Measurements from ENCODE around the gene CAST.
"Not testable (repeated sequence)": the region's sequence is repeated elsewhere in the genome, so short reads cannot be mapped to it uniquely, and the experiment has no call there.

Gene CAST

DNA sequence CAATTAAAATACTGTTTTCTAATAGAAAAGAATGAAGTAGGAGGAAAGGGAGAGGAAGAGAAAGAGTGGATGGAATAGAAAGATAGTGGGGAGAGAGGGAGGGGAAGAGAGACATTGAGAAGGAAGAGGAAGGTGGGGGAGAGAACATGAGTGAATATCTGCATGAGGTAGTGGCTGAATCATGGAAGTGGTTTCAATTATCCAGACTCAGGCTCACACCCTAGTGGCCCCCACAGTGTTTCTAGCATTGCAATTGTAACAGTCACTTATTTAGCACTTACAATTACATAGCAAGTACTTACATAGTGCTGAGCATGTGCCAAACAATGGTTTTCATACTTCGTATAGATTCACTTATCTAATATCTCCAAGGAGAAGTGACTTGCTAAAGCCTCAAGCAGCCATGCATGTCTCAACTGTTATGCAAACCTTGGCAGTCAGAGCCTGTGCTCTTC lies 72.7 kb downstream of the CAST start:
- Mint-ChIP-seq H3K4me3 (no peak overlapping the region), H3K9me3 (no peaks in the 10 kb centered on the region), H3K27ac (peak overlapping the region; percentile 71), H3K36me3 (peaks cover 14% of the 10 kb centered on the region), H3K27me3 (no peaks in the 10 kb centered on the region), H3K4me1 (peaks cover 16% of the 10 kb centered on the region)

GRCh38 chr5:96736937-96737336 lies 74.8 kb downstream of the CAST start:
- Mint-ChIP-seq H3K4me1 (peaks cover 16% of the 10 kb centered on the region), H3K27ac (no peak overlapping the region), H3K27me3 (no peaks in the 10 kb centered on the region), H3K9me3 (no peaks in the 10 kb centered on the region), H3K4me3 (no peak overlapping the region), H3K36me3 (peaks cover 8% of the 10 kb centered on the region)

- Mint-ChIP-seq H3K27me3 (no peaks in the 10 kb centered on the region), H3K4me1 (peaks cover 12% of the 10 kb centered on the region), H3K36me3 (peaks cover 19% of the 10 kb centered on the region), H3K4me3 (no peak overlapping the region), H3K27ac (no peak overlapping the region), H3K9me3 (no peaks in the 10 kb centered on the region)
Observed at GRCh38 chr5:96741106-96741505, 78.9 kb downstream of the CAST start.

DNA sequence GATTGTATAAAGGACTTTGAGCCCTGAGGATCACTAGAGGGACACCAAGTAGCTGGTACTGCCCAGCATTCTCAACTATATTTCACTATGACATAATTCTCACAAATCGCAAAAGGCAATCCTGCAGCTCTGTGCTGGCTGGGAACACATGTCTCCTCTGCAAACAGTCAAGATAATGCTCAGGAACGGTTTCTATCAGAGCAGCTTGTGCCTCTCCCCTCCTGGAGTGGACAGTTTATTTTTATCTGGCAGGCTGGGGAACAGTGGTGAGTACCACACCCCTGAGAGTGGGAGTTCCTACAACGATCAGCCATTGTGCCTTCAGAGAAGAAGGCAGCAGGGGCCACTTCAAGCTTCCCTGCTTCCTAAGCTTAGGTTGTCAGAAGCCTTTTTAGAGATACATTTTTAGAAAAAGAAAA lies 79.7 kb downstream of the CAST start:
- H3K4me3 Mint-ChIP-seq: no peak overlapping the region
- peaks cover 12% of the 10 kb centered on the region for H3K4me1 Mint-ChIP-seq
- peak overlapping the region; percentile 46 for H3K27ac Mint-ChIP-seq
- peaks cover 17% of the 10 kb centered on the region for H3K36me3 Mint-ChIP-seq
- no peaks in the 10 kb centered on the region for H3K9me3 Mint-ChIP-seq
- H3K27me3 Mint-ChIP-seq: no peaks in the 10 kb centered on the region

GRCh38 chr5:96742538-96742937 lies 80.4 kb downstream of the CAST start:
- peaks cover 16% of the 10 kb centered on the region for H3K36me3 Mint-ChIP-seq
- H3K27ac Mint-ChIP-seq: peak overlapping the region; percentile 92

DNA sequence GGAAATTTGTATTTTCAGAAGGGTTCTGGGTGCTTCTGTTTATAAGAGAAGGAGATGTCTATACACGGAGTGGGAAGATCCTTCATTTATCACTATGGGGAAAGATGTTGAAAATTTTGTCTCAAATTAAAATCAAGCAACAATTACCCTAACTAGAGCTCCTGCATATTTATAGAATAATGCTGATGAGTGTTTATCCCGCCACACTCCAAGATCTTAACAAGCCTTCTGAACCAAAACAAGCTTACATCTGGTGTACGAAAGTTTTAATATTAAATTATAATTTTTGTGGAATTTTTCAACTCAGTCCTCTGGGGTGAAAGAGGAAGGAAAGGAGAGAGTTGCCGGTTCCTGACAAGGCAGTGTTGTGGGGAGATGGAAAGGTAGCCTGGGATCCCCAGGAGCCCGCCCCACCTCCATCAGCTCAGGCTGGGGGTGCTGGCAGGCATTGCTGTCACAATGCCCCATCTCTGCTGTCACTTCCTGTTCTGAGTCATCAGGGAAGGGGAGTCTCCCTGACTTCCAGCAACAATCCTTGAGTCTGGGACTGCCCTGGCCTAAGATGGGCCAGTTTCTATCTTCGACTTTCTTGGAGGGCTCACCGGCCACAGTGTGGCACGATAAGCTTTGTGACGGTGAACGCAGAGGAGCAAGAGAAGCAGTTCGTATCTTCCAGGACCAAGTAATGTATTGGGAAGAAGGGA lies 81.0 kb downstream of the CAST start:
- Mint-ChIP-seq H3K4me1 (peaks cover 12% of the 10 kb centered on the region), H3K4me3 (no peak overlapping the region), H3K27me3 (no peaks in the 10 kb centered on the region), H3K27ac (peak overlapping the region; percentile 92), H3K9me3 (no peaks in the 10 kb centered on the region), H3K36me3 (peaks cover 16% of the 10 kb centered on the region)

More at GRCh38 chr5:96742538-96742937, 80.4 kb downstream of the CAST start:
- Mint-ChIP-seq H3K4me1 (peaks cover 12% of the 10 kb centered on the region), H3K9me3 (no peaks in the 10 kb centered on the region), H3K4me3 (no peak overlapping the region), H3K27me3 (no peaks in the 10 kb centered on the region)

GRCh38 chr5:96743805-96744204 lies 81.6 kb downstream of the CAST start:
- H3K4me1 Mint-ChIP-seq: peaks cover 12% of the 10 kb centered on the region
- peaks cover 16% of the 10 kb centered on the region for H3K36me3 Mint-ChIP-seq
- no peaks in the 10 kb centered on the region for H3K9me3 Mint-ChIP-seq
- H3K4me3 Mint-ChIP-seq: no peak overlapping the region
- no peaks in the 10 kb centered on the region for H3K27me3 Mint-ChIP-seq
- no peak overlapping the region for H3K27ac Mint-ChIP-seq

DNA sequence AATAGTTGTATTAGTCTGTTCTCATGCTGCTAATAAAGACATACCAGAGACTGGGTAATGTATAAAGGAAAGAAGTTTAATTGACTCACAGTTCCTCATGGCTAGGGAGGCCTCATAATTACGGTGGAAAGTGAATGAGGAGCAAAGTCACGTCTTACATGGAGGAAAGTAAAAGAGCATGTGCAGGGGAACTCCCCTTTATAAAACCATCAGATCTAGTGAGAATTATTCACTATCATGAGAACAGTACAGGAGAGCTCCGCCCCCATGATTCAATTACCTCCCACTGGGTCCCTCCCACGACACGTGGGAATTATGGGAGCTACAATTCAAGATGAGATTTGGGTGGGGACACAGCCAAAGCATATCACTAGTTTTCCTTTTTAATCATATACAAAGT lies 82.0 kb downstream of the CAST start:
- Mint-ChIP-seq H3K36me3 (peaks cover 16% of the 10 kb centered on the region), H3K27ac (peak overlapping the region; percentile 62), H3K4me1 (peaks cover 12% of the 10 kb centered on the region)
- not testable (repeated sequence) for H3K9me3 Mint-ChIP-seq, H3K27me3 Mint-ChIP-seq, H3K4me3 Mint-ChIP-seq

DNA sequence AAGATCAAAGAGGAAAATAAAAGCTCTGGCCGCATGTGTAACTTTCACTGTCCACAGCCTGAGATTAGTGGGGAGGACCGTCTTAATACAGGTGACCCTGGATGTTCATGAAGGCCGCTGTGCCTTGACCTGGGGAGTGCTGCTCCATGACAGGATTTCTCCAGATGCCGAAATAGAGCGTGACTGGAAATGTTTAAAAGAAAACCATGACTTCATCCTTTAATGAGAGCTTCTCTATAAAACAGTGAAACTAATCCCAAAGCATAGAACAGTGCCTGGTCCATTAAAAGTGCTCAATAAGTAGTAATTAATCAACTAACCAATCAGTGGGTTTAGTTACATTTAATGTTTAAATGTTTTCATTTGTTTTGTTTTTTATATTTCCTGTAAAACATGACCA lies 82.8 kb downstream of the CAST start:
- H3K36me3 Mint-ChIP-seq: peaks cover 16% of the 10 kb centered on the region
- H3K9me3 Mint-ChIP-seq: no peaks in the 10 kb centered on the region
- H3K4me1 Mint-ChIP-seq: peaks cover 12% of the 10 kb centered on the region
- no peak overlapping the region for H3K27ac Mint-ChIP-seq
- no peak overlapping the region for H3K4me3 Mint-ChIP-seq
- H3K27me3 Mint-ChIP-seq: no peaks in the 10 kb centered on the region

DNA sequence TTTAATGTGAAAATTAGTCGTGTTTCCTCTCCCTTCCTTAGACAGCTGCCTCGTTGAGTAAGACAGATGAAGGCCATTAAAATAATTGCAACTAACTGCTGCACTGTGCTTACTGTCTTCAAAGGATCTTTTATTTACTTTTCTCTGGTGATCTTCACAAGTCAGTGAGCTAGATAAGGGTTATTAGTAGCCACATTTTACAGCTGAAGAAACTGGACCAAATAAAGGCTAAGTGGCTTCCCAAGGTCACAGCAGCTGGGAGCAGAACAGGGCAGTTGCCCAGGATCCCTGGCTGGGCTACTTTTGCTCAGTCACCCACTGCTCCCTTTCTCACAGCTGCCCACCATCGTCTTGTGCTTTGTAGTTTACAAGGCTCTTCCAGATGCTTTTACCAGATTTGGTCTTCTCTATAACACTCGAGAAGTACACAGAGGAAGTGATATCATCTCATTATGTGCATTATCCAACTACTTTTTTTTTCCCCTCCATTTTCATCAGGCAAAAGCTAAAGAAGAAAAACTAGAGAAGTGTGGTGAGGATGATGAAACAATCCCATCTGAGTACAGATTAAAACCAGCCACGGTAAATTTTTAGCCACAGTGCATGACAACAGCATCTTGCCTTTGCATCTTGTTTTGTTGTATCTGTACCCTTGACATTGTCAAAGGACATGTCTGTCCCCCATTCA lies 83.8 kb downstream of the CAST start:
- Mint-ChIP-seq H3K4me3 (no peak overlapping the region), H3K9me3 (no peaks in the 10 kb centered on the region), H3K36me3 (peaks cover 11% of the 10 kb centered on the region), H3K27ac (peak overlapping the region; percentile 69), H3K4me1 (peaks cover 15% of the 10 kb centered on the region), H3K27me3 (no peaks in the 10 kb centered on the region)

GRCh38 chr5:96747720-96748119 lies 85.5 kb downstream of the CAST start:
- H3K4me1 Mint-ChIP-seq: peaks cover 18% of the 10 kb centered on the region
- H3K27me3 Mint-ChIP-seq: no peaks in the 10 kb centered on the region
- H3K27ac Mint-ChIP-seq: no peak overlapping the region
- no peak overlapping the region for H3K4me3 Mint-ChIP-seq
- H3K36me3 Mint-ChIP-seq: peaks cover 11% of the 10 kb centered on the region
- H3K9me3 Mint-ChIP-seq: no peaks in the 10 kb centered on the region

DNA sequence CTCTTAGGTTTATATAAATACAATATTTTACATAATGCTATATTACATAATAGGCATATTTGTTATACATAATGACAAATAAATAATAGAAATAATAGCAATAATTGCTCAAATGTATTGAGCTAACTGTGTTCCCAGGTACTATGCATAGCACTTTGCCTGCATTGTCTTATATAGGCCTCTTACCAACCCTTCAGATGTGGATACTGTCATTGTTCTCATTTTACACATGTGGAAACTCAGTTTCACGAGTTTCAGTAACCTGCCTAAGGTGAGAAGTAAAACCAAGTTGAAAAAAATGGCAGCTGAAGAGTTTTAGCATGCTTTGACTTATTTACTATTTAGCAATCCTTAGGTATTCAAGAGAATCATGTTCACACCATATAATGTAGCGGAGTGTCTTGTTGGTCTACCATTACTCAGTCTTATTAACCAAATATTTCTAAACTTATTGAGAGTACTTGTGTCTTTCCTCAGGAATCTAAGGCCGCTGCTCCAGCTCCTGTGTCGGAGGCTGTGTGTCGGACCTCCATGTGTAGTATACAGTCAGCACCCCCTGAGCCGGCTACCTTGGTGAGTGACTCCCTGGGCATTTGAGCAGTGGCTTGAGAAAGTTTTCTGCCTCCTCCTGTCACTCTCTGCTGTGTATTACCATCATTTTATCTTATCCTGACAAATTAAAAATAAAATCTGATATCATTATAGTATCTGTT lies 88.1 kb downstream of the CAST start:
- no peak overlapping the region for H3K27ac Mint-ChIP-seq

DNA sequence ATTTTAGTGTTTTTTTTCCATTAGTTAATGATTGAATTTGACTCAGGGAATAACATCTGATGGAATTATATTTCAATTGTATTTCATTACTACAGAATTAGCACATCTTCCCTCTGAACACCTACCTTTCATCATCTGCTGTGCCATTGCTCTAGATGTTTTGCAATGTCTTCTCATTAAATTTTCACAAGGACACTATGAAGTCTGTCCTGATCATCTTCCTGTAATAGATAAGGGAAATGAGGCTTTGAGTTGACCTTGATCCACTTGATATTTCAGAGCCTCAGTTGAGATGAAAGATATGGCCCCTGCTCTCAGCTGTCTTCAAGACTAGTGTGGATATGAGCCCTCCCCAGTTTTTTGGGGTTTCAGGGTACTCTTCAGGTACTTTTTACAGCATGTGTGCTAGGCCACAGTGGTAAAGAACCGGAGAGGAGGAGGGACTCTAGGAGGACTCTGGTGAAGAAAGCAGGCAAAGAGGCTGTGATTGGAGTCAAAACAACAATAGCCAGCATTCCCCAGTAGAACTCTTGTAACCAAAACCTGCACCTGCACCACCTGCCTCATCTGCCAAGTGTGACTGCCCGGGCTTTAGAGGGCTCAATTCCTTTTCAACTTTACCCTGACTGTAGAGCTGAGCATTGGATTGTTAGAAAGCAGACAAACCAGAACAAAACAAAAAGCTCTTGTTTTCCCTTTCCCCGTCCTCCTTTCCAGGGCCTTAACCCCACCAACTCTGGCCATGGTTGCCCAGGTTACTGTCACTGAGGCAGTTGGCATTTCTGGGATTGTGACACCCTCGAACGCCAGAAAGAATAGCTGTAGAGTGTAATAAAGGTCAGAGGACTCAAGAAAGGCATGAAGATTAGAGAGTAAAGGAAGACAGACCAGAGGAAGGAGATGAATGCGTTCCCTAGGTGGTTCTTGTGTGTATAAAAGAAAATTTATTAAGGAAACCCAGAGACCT lies 89.3 kb downstream of the CAST start:
- H3K9me3 Mint-ChIP-seq: no peaks in the 10 kb centered on the region
- H3K36me3 Mint-ChIP-seq: no peaks in the 10 kb centered on the region
- H3K27me3 Mint-ChIP-seq: no peaks in the 10 kb centered on the region
- H3K4me3 Mint-ChIP-seq: no peak overlapping the region
- peaks cover 7% of the 10 kb centered on the region for H3K4me1 Mint-ChIP-seq
- H3K27ac Mint-ChIP-seq: peak overlapping the region; percentile 60

More for the DNA sequence above, 88.1 kb downstream of the CAST start:
- peaks cover 7% of the 10 kb centered on the region for H3K4me1 Mint-ChIP-seq
- H3K27me3 Mint-ChIP-seq: no peaks in the 10 kb centered on the region
- no peaks in the 10 kb centered on the region for H3K36me3 Mint-ChIP-seq
- no peak overlapping the region for H3K4me3 Mint-ChIP-seq
- H3K9me3 Mint-ChIP-seq: no peaks in the 10 kb centered on the region

- no peaks in the 10 kb centered on the region for H3K36me3 Mint-ChIP-seq
- H3K27me3 Mint-ChIP-seq: no peaks in the 10 kb centered on the region
- no peak overlapping the region for H3K4me3 Mint-ChIP-seq
- H3K27ac Mint-ChIP-seq: no peak overlapping the region
- H3K9me3 Mint-ChIP-seq: no peaks in the 10 kb centered on the region
- peaks cover 7% of the 10 kb centered on the region for H3K4me1 Mint-ChIP-seq
Observed at GRCh38 chr5:96752341-96753016, 90.3 kb downstream of the CAST start.

GRCh38 chr5:96753017-96753397 lies 90.8 kb downstream of the CAST start:
- H3K9me3 Mint-ChIP-seq: no peaks in the 10 kb centered on the region
- H3K36me3 Mint-ChIP-seq: no peaks in the 10 kb centered on the region
- peaks cover 7% of the 10 kb centered on the region for H3K4me1 Mint-ChIP-seq
- H3K27ac Mint-ChIP-seq: peak overlapping the region; percentile 35
- no peaks in the 10 kb centered on the region for H3K27me3 Mint-ChIP-seq
- no peak overlapping the region for H3K4me3 Mint-ChIP-seq
